Hematopoietic multipotent progenitor cell treated with erythropoietin and hydrocortisone succinate and interleukin-3 and kit ligand, for 15 days (in vitro differentiated cells): ENCODE data around the gene IQSEC1.

Experiments used
- DNase-seq: peaks from one replicate; pipeline ENCODE4 v3.0.0-alpha.2; 2015; ENCODE audit warnings: low spot score

Gene IQSEC1

DNA sequence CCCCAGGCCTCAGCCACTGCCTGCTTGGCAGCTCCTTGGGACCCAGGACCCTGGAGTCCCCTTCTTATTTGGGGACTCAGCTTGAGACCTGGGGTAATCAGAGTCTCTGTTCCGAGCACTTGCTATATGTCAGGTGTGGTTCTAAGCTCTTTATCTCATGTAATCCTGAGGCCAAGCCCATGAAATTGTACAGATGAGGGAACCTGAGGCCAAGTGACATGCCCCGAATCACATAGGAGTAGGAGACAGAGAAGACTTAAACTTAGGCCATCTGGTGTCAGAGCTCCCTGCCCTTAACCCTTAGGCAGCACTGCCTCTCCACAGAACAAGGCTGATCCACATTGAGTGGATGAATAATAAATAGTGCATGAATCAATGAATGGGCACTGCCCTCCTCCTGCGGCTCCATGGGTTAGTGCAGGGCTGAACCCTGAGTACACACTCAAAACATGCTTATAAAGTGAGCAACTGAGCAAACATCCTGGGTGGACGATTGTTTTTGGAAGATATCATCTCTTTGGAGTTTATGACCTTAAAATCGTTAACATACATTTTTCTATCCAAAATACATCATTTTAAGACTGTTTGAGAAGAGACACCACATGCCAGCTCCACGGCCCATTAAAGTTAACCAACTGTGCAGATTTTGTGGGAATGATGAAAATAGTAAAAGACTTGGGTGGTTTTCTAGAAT, 33.2 kb upstream of the IQSEC1 start:
- no peak for DNase-seq

- no peak for DNase-seq
Observed at GRCh38 chr3:13105896-13106250, 32.6 kb upstream of the IQSEC1 start.

- DNase-seq, result no peak
Observed at GRCh38 chr3:13105181-13105895, 32.1 kb upstream of the IQSEC1 start.

DNA sequence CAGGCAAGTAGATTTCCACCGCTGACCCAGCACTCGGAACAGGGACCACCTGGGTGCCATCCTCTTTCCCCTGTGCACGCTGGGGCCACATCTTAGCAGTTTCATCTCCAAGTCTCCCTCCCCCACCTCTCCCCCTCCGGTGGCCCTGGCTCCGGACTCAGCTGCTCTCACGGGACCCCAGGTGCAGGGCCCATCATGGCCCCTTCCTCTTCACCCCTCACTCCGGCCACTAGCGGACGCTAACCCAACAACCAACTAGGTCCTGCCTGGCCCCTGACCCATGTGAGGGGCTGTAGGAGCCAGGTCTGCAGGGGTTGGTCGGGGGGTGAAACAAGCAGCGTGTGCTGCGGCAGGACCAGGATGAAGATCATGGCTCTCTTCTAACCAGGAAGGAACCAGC, 31.3 kb upstream of the IQSEC1 start:
- DNase-seq, result no peak

DNA sequence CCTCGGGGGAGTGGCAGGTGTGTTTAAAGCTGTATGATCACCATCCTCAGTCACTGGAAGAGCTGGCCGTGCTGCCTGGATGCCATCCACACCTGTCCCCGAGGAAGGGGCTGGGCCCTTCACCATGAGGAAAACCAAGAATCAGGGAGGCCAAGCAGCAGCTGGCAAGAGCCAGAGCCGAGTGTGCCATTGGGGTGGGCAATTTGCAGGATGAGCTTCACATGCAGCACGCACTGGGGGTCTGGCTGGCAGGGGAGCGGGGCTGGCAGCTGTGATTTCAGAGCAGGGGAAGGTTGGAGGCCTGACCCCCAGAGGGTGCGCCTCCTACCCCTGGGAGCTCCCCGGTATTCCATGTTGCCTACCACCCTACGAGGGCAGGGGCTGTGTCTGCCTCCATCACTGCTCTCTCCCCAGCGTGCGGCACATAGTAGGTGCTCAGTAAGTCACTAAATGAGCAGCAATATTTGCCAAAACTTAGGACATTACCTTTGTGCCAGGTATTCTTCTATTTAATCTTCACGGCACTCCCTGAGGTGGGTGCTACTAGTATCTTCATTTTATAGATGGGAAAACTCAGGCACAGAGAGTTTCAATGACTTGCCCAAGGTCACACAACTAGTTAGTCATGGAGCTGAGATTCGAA, 30.3 kb upstream of the IQSEC1 start:
- no peak for DNase-seq

DNA sequence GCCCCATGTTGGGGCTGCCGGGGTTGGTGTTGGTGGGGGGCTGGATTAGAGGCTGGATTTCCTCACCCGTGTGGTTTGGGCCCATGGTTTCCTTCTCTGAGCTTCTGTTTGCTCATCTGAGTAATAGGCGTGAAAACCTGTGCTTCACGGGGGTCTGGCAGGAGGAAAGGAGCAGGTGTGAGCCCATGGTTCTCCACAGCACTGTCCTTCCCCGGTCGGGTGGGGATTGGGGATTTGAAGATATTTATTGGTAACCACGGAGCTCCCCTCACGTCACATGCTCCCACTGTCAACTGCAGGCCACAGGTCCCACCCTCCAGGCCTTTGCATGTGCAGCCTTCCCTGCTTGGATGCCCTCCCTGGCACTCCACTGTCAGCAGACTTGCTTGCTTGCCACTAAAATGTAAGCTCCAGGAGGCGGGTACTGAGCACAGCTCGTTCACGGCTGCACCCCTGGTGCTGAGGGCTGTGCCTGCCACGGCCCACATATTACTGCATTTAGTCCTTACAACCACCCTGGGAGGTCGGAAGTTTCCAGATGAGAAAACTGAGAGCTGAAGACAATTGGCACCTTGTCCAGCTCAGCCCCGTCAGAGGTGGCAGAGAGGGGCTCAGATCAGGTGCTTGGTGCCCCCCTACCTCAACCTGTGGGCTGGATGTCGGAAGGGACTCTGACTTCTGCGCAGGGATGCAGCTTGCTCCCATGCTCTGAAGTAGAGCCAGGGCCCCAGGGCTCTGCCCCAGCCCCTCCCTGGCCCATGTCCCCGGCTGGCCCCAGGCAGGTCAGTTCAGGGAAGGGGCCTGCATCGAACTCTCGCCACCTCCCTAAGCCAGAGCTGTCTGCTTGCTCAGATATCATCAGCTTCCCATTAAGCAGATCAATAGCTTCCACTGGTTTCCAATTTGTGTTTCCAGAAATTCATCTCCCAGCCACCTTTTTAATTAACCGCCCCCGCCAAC, 29.4 kb upstream of the IQSEC1 start:
- DNase-seq, result no peak

DNA sequence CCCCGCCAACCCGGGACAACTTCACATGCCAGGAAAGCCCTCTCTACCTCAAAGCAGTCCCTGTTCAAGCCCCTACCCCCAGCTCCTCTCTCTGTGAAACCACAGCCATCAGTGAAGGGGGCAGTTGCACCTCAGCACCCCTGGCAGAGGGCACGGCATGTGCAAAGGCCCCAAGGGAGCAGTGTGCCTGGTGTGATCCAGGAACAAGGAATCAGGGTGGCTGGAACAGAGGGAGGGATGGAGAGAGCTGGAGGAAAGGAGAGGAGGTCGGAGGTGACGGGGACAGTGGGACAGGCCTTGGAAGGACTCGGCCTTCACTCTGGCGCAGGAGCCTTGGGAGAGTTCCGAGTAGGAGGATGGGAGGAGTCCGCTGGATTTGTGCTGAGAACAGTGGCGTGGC, 26.5 kb upstream of the IQSEC1 start:
- no peak for DNase-seq

GRCh38 chr3:13098192-13098988, 25.2 kb upstream of the IQSEC1 start:
- no peak for DNase-seq

GRCh38 chr3:13096356-13096755, 23.1 kb upstream of the IQSEC1 start:
- DNase-seq, result no peak

DNA sequence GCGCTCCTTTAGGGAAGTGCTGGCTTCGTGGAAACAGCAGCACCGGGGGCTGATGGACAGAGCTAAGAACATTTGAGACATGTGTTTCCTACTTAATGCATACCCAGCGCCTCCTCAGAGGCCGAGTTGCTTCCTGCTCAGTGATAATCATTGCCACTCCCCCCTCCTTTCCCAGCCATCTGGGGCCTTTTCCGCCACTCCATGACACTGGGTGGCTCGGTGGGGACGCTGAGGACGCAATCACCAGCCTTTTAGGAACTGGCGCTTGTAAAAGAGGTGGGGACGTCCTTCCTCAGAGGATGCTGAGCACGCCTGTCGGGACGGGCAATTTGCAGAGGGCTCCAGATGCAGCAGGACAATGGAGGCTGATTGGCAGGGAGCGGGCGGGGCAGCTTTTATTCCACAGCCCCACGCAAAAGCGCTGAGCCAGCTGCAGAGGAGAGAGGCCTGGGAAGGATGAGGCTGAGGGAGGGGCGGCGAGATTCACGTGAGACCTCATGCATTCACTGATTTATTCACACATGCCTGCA, 22.2 kb upstream of the IQSEC1 start:
- DNase-seq, result no peak

- no peak for DNase-seq
Observed at GRCh38 chr3:13093687-13094086, 20.5 kb upstream of the IQSEC1 start.

GRCh38 chr3:13092621-13093617, 19.7 kb upstream of the IQSEC1 start:
- no peak for DNase-seq

DNA sequence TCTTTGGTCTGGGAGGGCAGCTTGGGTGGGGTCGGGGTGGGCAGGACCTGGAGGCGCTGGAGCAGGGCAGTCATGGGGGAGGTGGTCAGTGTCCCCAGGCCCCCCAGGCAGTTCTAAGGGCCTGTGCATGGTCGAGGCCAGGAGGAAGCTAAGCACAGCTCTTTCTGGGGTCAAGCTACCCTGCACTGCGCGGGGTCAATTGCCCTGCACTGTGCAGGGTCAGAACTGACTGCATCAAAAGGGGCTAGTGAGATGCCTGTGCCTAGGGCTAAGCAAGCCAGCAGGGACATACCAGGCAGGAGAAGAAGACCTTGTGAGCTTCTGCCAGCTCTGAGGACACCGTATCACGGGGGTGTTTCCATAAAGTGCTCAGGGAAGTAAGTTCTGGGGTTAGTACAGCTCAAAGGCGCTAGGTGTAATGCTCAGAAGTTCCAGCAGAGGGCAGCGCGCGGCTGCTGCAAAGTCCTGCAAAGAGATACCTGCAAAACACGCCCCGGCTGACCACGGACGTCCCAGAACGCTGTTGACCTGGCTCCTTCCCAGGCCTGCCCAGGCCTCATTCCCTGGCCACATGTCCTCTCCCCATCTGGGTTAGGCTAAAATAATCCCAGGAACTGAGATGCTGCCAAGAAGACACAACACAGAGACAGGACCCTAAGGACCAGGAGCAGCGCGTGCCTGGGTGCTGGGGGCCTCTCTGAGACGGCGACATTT, 18.8 kb upstream of the IQSEC1 start:
- peak; percentile 74 for DNase-seq

GRCh38 chr3:13088028-13089006, 15.1 kb upstream of the IQSEC1 start:
- DNase-seq, result no peak

GRCh38 chr3:13087320-13087990, 14.2 kb upstream of the IQSEC1 start:
- no peak for DNase-seq

- DNase-seq, result no peak
Observed at GRCh38 chr3:13086531-13086981, 13.3 kb upstream of the IQSEC1 start.

- no peak for DNase-seq
Observed at GRCh38 chr3:13085846-13086179, 12.6 kb upstream of the IQSEC1 start.
